Adrenal gland (tissue), 5 donors: ENCODE results near the gene MIEF1.

Experiments used
- POLR2A ChIP-seq, 2 donors: fragments of 450-650 bp; IDR thresholded peaks; one replicate each; pipeline ENCODE4 v1.6.1; 2017; ENCODE audit warnings: antibody characterized with exemption in 2 of 2, mild to moderate bottlenecking in 2 of 2, moderate library complexity in 1 of 2
- TF ChIP-seq, protein P1 (sequence below), 6 experiments: fragments of 450-650 bp in 4 of 6; fragments of 200-600 bp in 2 of 6; sonication (generic) in 1 of 6; IDR thresholded peaks; 1 replicate in 5 of 6; 2 replicates in 1 of 6; pipeline versions ENCODE4 v1.5.1 to v1.8.0; 2016 to 2021; ENCODE audit warnings: antibody characterized with exemption in 6 of 6, mild to moderate bottlenecking in 2 of 6, moderate library complexity in 1 of 6
- donor health status: DM: no; HTN: no; CAD: no.

DNA sequence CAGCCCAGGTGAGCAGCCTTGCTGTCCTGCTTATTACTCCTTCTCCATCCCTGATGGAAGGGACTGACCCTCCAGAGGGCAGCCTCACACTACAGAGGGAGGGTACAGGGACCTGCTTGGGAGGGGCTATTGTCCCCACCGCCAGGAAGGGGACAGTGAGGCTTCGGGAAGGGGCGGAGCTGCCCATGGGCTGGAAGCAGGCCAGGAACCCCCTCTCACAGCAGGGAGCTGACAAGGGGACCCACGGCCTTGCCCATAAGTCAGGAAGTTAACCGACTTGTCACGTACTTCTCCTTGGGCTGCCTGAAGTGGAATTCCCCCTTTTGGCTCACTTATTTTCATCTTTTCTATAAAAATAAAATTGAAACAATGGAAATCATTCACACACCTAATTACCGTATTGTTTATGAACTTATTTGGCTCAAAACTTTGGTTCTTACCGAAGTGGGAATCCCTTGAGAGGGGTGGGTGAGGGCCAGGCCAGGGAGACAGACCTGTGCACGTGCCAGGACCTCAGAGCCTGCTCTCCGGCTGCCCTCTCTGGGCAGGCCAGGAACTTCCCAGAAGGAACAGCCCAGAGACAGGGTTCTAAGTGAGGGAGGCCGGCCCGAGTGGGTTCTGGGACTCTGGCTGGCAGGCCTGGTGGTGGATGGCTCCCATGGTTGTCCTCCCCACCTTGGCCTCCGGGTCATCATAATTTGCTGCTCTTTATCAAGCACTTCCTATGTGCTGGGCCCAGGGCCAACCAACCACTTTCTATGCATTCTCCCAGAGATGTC is 39.5 kb upstream of the MIEF1 start:
- TF ChIP-seq, protein P1, sequence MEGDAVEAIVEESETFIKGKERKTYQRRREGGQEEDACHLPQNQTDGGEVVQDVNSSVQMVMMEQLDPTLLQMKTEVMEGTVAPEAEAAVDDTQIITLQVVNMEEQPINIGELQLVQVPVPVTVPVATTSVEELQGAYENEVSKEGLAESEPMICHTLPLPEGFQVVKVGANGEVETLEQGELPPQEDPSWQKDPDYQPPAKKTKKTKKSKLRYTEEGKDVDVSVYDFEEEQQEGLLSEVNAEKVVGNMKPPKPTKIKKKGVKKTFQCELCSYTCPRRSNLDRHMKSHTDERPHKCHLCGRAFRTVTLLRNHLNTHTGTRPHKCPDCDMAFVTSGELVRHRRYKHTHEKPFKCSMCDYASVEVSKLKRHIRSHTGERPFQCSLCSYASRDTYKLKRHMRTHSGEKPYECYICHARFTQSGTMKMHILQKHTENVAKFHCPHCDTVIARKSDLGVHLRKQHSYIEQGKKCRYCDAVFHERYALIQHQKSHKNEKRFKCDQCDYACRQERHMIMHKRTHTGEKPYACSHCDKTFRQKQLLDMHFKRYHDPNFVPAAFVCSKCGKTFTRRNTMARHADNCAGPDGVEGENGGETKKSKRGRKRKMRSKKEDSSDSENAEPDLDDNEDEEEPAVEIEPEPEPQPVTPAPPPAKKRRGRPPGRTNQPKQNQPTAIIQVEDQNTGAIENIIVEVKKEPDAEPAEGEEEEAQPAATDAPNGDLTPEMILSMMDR (IDR thresholded peaks at IDR 0.05) = no peak
- no peak for TF ChIP-seq POLR2A (IDR thresholded peaks at IDR 0.05)
